GM12878 (cell line): ENCODE data around the gene GRIFIN. TPM values are rescaled to one million over a fixed set of nuclear protein-coding genes. Genes with fewer than 3 reads are reported as not detected.

ENCODE experiments used
- BHLHE40 ChIP-seq, 2 experiments: fragments of 450-650 bp in 1 of 2; IDR thresholded peaks; 2 replicates each; pipeline ENCODE4 v1.6.1; 2011 to 2017; ENCODE audit warnings: low read depth in 2 of 2, borderline replicate concordance in 1 of 2, improper control_type of control experiment in 1 of 2, low read length in 1 of 2, mild to moderate bottlenecking in 1 of 2
- CBFB ChIP-seq: IDR thresholded peaks from 2 replicates; pipeline ENCODE4 v1.6.1; 2016; ENCODE audit warnings: antibody characterized with exemption, low read depth
- CBX3 ChIP-seq: fragments of 200-600 bp; sonication (generic); IDR thresholded peaks from 2 replicates; pipeline ENCODE4 v1.6.1; 2016; ENCODE audit warnings: low read depth, borderline replicate concordance
- CHD4 ChIP-seq: fragments of 200-600 bp; sonication (generic); IDR thresholded peaks from 2 replicates; pipeline ENCODE4 v1.6.1; 2016; ENCODE audit warnings: mild to moderate bottlenecking
- ETV6 ChIP-seq, 2 experiments: fragments of 450-650 bp in 1 of 2; IDR thresholded peaks in 1 of 2; conservative IDR thresholded peaks in 1 of 2; 2 replicates each; pipeline ENCODE4 v1.6.1; 2014; ENCODE audit warnings: antibody characterized with exemption in 1 of 2, borderline replicate concordance in 1 of 2, low read depth in 1 of 2, mild to moderate bottlenecking in 1 of 2, moderate library complexity in 1 of 2
- IKZF1 ChIP-seq: fragments of 450-650 bp; conservative IDR thresholded peaks from 2 replicates; pipeline ENCODE4 v1.6.1; 2017; ENCODE audit warnings: antibody characterized with exemption, mild to moderate bottlenecking
- IRF4 ChIP-seq: IDR thresholded peaks from 2 replicates; pipeline ENCODE4 v1.6.1; 2011; ENCODE audit warnings: low read depth, low read length
- JUND ChIP-seq: IDR thresholded peaks from 2 replicates; pipeline ENCODE4 v1.6.1; 2012; ENCODE audit warnings: low read depth, mild to moderate bottlenecking, low read length, improper control_type of control experiment, moderate library complexity
- MYC ChIP-seq: IDR thresholded peaks from 2 replicates; pipeline ENCODE4 v1.6.1; 2011; ENCODE audit warnings: mild to moderate bottlenecking, low read length, moderate library complexity, inconsistent platforms; ENCODE audit not compliant: insufficient read depth, insufficient replicate concordance, insufficient read length, severe bottlenecking
- NR2C1 ChIP-seq: fragments of 450-650 bp; IDR thresholded peaks from 2 replicates; pipeline ENCODE4 v1.6.1; 2017; ENCODE audit warnings: antibody characterized with exemption, mild to moderate bottlenecking, moderate library complexity
- PAX8 ChIP-seq: fragments of 450-650 bp; IDR thresholded peaks from 2 replicates; pipeline ENCODE4 v1.6.1; 2017; ENCODE audit warnings: mild to moderate bottlenecking, moderate library complexity
- SIX5 ChIP-seq: IDR thresholded peaks from 2 replicates; pipeline ENCODE4 v1.6.1; 2011; ENCODE audit warnings: mild to moderate bottlenecking, low read depth, low read length, moderate library complexity; ENCODE audit not compliant: severe bottlenecking
- SP1 ChIP-seq: IDR thresholded peaks from one replicate; pipeline ENCODE4 v1.6.1; 2011; ENCODE audit warnings: low read depth, low read length
- TCF7 ChIP-seq: IDR thresholded peaks from 2 replicates; pipeline ENCODE4 v1.6.1; 2014; ENCODE audit warnings: antibody characterized with exemption, borderline replicate concordance
- ZBED1 ChIP-seq: IDR thresholded peaks from 2 replicates; pipeline ENCODE4 v1.6.1; 2016; ENCODE audit warnings: borderline replicate concordance
- ZNF207 ChIP-seq: fragments of 450-650 bp; IDR thresholded peaks from 2 replicates; pipeline ENCODE4 v1.6.1; 2014; ENCODE audit warnings: antibody characterized with exemption, mild to moderate bottlenecking, borderline replicate concordance
- ZNF384 ChIP-seq: IDR thresholded peaks from 2 replicates; pipeline ENCODE4 v1.6.1; 2012; ENCODE audit warnings: low read depth, mild to moderate bottlenecking, low read length, improper control_type of control experiment, borderline replicate concordance
- ZSCAN29 ChIP-seq: fragments of 450-650 bp; IDR thresholded peaks from 2 replicates; pipeline ENCODE4 v1.6.1; 2017; ENCODE audit warnings: mild to moderate bottlenecking, moderate library complexity
- ZZZ3 ChIP-seq: IDR thresholded peaks from 2 replicates; pipeline ENCODE4 v1.6.1; 2011; ENCODE audit warnings: low read depth; ENCODE audit not compliant: control insufficient read depth, insufficient read length
- polyA plus RNA-seq, 11 experiments: library from polyadenylated mRNA; depleted of rRNA in 4 of 11; unstranded in 6 of 11; stranded (reverse) in 5 of 11; fragments of >200 nt; fragmentation: Nextera tagmentation in 4 of 11; fragmentation: Illumina TruSeq in 1 of 11; extraction: Ambion mirVana in 4 of 11; extraction: Trizol in 1 of 11; gene quantifications; 1 replicate in 1 of 11; 2 replicates in 10 of 11; pipeline versions ENCODE4 v1.2.1 to v1.2.3, GENCODE V29; 2011 to 2016; ENCODE audit warnings: inconsistent platforms in 2 of 11, missing spikeins in 2 of 11, low read depth in 1 of 11
- total RNA-seq, 4 experiments: library from RNA; depleted of rRNA in 3 of 4; stranded (reverse); fragments of >200 nt in 3 of 4; fragmentation: Illumina TruSeq in 1 of 4; extraction: Trizol in 1 of 4; gene quantifications; 2 replicates each; pipeline versions ENCODE4 v1.2.1 to v1.2.3, GENCODE V29; 2013 to 2021
- TF ChIP-seq, protein P1 (sequence below): fragments of 150-350 bp; IDR thresholded peaks from 2 replicates; pipeline ENCODE4 v1.6.1; 2014; ENCODE audit warnings: mild to moderate bottlenecking, low read depth, low read length
- TF ChIP-seq, protein P2 (sequence below): fragments of 450-650 bp; formaldehyde crosslinking; IDR thresholded peaks from 2 replicates; pipeline ENCODE4 v1.5.0; 2022; ENCODE audit warnings: mild to moderate bottlenecking, missing genetic modification characterization
- TF ChIP-seq, protein P3 (sequence below): fragments of 450-650 bp; IDR thresholded peaks from 2 replicates; pipeline ENCODE4 v1.6.1; 2016; ENCODE audit warnings: mild to moderate bottlenecking, moderate library complexity, borderline replicate concordance

GRIFIN gene
- total and polyA plus RNA-seq, 10 of the 15 experiments (the other 5 are each of a cell fraction or from before 2014, with no cell fraction given), result not detected

DNA sequence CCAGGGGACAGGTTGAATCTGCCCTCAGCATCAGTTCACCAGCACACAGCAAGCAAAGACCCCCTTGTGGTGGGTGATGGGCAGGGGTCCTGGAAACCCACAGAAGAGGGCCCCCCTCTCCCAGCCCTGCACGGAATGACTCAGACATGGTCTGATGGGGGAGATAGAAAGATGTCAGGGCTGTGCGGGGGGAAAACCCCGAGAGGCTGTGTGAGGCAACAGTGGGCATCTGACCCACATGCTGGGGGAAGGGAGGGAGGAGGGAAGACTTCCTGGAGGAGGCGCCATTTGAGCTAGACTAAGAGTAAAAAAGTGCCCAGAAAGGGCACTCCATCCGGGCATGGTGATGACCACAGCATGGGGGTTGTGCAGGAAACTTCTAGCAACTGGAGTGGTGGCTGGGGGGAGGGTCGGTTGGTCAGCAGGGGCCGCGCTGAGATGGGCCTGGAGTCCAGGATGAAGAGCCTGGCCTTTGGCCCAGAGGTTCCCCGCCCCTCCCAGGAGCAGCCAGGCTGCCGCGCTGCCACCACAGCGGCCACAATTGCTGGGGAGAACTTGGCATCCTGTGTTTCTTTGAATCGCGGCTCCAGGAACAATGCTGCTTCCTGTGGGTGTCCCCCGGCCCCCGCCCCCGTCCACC lies 45.9 kb upstream of the GRIFIN start (continued):
- TF ChIP-seq, protein P1, sequence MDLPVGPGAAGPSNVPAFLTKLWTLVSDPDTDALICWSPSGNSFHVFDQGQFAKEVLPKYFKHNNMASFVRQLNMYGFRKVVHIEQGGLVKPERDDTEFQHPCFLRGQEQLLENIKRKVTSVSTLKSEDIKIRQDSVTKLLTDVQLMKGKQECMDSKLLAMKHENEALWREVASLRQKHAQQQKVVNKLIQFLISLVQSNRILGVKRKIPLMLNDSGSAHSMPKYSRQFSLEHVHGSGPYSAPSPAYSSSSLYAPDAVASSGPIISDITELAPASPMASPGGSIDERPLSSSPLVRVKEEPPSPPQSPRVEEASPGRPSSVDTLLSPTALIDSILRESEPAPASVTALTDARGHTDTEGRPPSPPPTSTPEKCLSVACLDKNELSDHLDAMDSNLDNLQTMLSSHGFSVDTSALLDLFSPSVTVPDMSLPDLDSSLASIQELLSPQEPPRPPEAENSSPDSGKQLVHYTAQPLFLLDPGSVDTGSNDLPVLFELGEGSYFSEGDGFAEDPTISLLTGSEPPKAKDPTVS, result no peak
- TF ChIP-seq PAX8 (no peak), TCF7 (no peak), SP1 (no peak), ETV6 (conservative IDR thresholded peaks at IDR 0.05 in 1 of 2, IDR thresholded peaks at IDR 0.05 in 1 of 2; ENCODE audit: borderline replicate concordance in 1 of 2, low read depth in 1 of 2) (no peak), NR2C1 (no peak), CBX3 (no peak), ZNF207 (no peak), MYC (no peak), ZSCAN29 (no peak), ZBED1 (no peak), BHLHE40 (IDR thresholded peaks at IDR 0.05; ENCODE audit: borderline replicate concordance in 1 of 2, low read depth in 2 of 2, low read length in 1 of 2) (peak in 1 of 2 experiments; percentile 27; a peak in 1 of 4 replicates), JUND (no peak), ZNF384 (no peak), SIX5 (no peak), IKZF1 (peak; percentile 42; the same call in 1 of the 2 replicates), CHD4 (no peak), IRF4 (0 out of 2 replicates have a peak, but pooled peaks have one; percentile 11), ZZZ3 (no peak), CBFB (no peak; the same call in 1 of the 2 replicates)
- TF ChIP-seq, protein P2, sequence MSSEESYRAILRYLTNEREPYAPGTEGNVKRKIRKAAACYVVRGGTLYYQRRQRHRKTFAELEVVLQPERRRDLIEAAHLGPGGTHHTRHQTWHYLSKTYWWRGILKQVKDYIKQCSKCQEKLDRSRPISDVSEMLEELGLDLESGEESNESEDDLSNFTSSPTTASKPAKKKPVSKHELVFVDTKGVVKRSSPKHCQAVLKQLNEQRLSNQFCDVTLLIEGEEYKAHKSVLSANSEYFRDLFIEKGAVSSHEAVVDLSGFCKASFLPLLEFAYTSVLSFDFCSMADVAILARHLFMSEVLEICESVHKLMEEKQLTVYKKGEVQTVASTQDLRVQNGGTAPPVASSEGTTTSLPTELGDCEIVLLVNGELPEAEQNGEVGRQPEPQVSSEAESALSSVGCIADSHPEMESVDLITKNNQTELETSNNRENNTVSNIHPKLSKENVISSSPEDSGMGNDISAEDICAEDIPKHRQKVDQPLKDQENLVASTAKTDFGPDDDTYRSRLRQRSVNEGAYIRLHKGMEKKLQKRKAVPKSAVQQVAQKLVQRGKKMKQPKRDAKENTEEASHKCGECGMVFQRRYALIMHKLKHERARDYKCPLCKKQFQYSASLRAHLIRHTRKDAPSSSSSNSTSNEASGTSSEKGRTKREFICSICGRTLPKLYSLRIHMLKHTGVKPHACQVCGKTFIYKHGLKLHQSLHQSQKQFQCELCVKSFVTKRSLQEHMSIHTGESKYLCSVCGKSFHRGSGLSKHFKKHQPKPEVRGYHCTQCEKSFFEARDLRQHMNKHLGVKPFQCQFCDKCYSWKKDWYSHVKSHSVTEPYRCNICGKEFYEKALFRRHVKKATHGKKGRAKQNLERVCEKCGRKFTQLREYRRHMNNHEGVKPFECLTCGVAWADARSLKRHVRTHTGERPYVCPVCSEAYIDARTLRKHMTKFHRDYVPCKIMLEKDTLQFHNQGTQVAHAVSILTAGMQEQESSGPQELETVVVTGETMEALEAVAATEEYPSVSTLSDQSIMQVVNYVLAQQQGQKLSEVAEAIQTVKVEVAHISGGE (CRISPR knock-in tag), result no peak
- TF ChIP-seq, protein P3, sequence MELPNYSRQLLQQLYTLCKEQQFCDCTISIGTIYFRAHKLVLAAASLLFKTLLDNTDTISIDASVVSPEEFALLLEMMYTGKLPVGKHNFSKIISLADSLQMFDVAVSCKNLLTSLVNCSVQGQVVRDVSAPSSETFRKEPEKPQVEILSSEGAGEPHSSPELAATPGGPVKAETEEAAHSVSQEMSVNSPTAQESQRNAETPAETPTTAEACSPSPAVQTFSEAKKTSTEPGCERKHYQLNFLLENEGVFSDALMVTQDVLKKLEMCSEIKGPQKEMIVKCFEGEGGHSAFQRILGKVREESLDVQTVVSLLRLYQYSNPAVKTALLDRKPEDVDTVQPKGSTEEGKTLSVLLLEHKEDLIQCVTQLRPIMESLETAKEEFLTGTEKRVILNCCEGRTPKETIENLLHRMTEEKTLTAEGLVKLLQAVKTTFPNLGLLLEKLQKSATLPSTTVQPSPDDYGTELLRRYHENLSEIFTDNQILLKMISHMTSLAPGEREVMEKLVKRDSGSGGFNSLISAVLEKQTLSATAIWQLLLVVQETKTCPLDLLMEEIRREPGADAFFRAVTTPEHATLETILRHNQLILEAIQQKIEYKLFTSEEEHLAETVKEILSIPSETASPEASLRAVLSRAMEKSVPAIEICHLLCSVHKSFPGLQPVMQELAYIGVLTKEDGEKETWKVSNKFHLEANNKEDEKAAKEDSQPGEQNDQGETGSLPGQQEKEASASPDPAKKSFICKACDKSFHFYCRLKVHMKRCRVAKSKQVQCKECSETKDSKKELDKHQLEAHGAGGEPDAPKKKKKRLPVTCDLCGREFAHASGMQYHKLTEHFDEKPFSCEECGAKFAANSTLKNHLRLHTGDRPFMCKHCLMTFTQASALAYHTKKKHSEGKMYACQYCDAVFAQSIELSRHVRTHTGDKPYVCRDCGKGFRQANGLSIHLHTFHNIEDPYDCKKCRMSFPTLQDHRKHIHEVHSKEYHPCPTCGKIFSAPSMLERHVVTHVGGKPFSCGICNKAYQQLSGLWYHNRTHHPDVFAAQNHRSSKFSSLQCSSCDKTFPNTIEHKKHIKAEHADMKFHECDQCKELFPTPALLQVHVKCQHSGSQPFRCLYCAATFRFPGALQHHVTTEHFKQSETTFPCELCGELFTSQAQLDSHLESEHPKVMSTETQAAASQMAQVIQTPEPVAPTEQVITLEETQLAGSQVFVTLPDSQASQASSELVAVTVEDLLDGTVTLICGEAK, result no peak
